GM21447 (cell line): ENCODE measurements around the gene ZC4H2.
"Not testable (repeated sequence)": the region's sequence is repeated elsewhere in the genome, so short reads cannot be mapped to it uniquely, and the experiment has no call there.

Source experiments
- ATAC-seq: cut with Tn5 transposase; IDR thresholded peaks from one replicate; pipeline ENCODE4 v1.9.1; 2021; ENCODE audit not compliant: unreplicated experiment

ZC4H2 gene

GRCh38 chrX:64975989-64976672 is at the start of gene ZC4H2:
Gene ZC4H2, minus strand, starts transcription at chrX:64976450. Its CDS starts 73 bp downstream, at chrX:64976377.
- peak; percentile 100 for ATAC-seq

GRCh38 chrX:65017451-65017850 is 41.2 kb upstream of the ZC4H2 start:
- ATAC-seq, result no peak

- no peak for ATAC-seq
Observed at GRCh38 chrX:65014230-65014629, 38.0 kb upstream of the ZC4H2 start.

GRCh38 chrX:65009459-65009858 is 33.2 kb upstream of the ZC4H2 start:
- ATAC-seq, result no peak

GRCh38 chrX:65002208-65002607 is 26.0 kb upstream of the ZC4H2 start:
- ATAC-seq, result not testable (repeated sequence)

GRCh38 chrX:64996805-64997204 is 20.6 kb upstream of the ZC4H2 start:
- no peak for ATAC-seq

GRCh38 chrX:64994131-64994798 is 18.0 kb upstream of the ZC4H2 start:
- no peak for ATAC-seq

GRCh38 chrX:64977830-64978229 is 1.6 kb upstream of the ZC4H2 start:
- no peak for ATAC-seq

GRCh38 chrX:64977051-64977450 is 801 bp upstream of the ZC4H2 start:
- ATAC-seq, result no peak

GRCh38 chrX:64976673-64977040 is 407 bp upstream of the ZC4H2 start:
- ATAC-seq, result peak; percentile 26

GRCh38 chrX:64975491-64975890 is 759 bp downstream of the ZC4H2 start:
- peak; percentile 26 for ATAC-seq

GRCh38 chrX:64925480-64925879 is 50.8 kb downstream of the ZC4H2 start:
- no peak for ATAC-seq

- no peak for ATAC-seq
Observed at GRCh38 chrX:64908121-64908520, 68.1 kb downstream of the ZC4H2 start.

- ATAC-seq, result no peak
Observed at GRCh38 chrX:64894454-64895038, 81.7 kb downstream of the ZC4H2 start.

- ATAC-seq, result no peak
Observed at GRCh38 chrX:64885850-64886249, 90.4 kb downstream of the ZC4H2 start.

GRCh38 chrX:64878709-64879108 is 97.5 kb downstream of the ZC4H2 start:
- ATAC-seq, result not testable (repeated sequence)

- ATAC-seq, result no peak
Observed at GRCh38 chrX:64867217-64867616, 109.0 kb downstream of the ZC4H2 start.
